OCI-LY1 (cell line): ENCODE data around the gene USH2A.

ENCODE experiments used
- H2AFZ ChIP-seq: fragments of 200-600 bp; sonication (generic), shearing (Covaris generic); 2 replicates; pipeline ENCODE4 v1.6.0; 2014; ENCODE audit warnings: antibody characterized with exemption, mild to moderate bottlenecking, low read length
- H3F3A ChIP-seq: fragments of 200-600 bp; sonication (generic), shearing (Covaris generic); 2 replicates; pipeline ENCODE4 v1.6.0; 2014; ENCODE audit warnings: mild to moderate bottlenecking, antibody characterized with exemption, low read length, moderate library complexity; ENCODE audit not compliant: insufficient read depth
- H3K27ac ChIP-seq: fragments of 200-600 bp; sonication (generic); 2 replicates; pipeline ENCODE4 v1.5.1; 2014; ENCODE audit warnings: low read length, mixed run types, mild to moderate bottlenecking, low read depth; ENCODE audit not compliant: poor library complexity, severe bottlenecking
- H3K27me3 ChIP-seq: fragments of 200-600 bp; sonication (generic); 2 replicates; pipeline ENCODE4 v1.6.0; 2014; ENCODE audit warnings: antibody characterized with exemption, mild to moderate bottlenecking, low read length, moderate library complexity; ENCODE audit not compliant: insufficient read depth
- H3K36me3 ChIP-seq: fragments of 200-600 bp; sonication (generic); 2 replicates; pipeline ENCODE4 v1.6.1; 2014; ENCODE audit warnings: mild to moderate bottlenecking, antibody characterized with exemption, low read length, moderate library complexity, mixed read lengths; ENCODE audit not compliant: insufficient read depth
- H3K4me1 ChIP-seq: fragments of 200-600 bp; sonication (generic); 2 replicates; pipeline ENCODE4 v1.5.1; 2014; ENCODE audit warnings: mild to moderate bottlenecking, low read length, moderate library complexity; ENCODE audit not compliant: insufficient read depth, severe bottlenecking
- H3K4me2 ChIP-seq: fragments of 200-600 bp; sonication (generic), shearing (Covaris generic); 2 replicates; pipeline ENCODE4 v1.6.1; 2014; ENCODE audit warnings: low read length
- H3K4me3 ChIP-seq: fragments of 200-600 bp; sonication (generic); 2 replicates; pipeline ENCODE4 v1.5.1; 2014; ENCODE audit warnings: low read length, low read depth, mild to moderate bottlenecking, mixed read lengths; ENCODE audit not compliant: poor library complexity, severe bottlenecking
- H3K79me2 ChIP-seq: fragments of 200-600 bp; shearing (Covaris generic); 2 replicates; pipeline ENCODE4 v1.6.1; 2016; ENCODE audit warnings: mixed run types, low read length, mixed read lengths; ENCODE audit not compliant: insufficient read depth
- H3K9ac ChIP-seq: fragments of 200-600 bp; sonication (generic), shearing (Covaris generic); 2 replicates; pipeline ENCODE4 v1.6.1; 2014; ENCODE audit warnings: mild to moderate bottlenecking, low read length, mixed read lengths
- H3K9me2 ChIP-seq: fragments of 200-600 bp; sonication (generic), shearing (Covaris generic); 2 replicates; pipeline ENCODE4 v1.6.1; 2014; ENCODE audit warnings: low read depth, mild to moderate bottlenecking, low read length, mixed read lengths
- H3K9me3 ChIP-seq: fragments of 200-600 bp; shearing (Covaris generic); 2 replicates; pipeline ENCODE4 v1.6.1; 2014; ENCODE audit warnings: low read length, mixed read lengths
- H4K20me1 ChIP-seq: fragments of 200-600 bp; sonication (generic), shearing (Covaris generic); 2 replicates; pipeline ENCODE4 v1.6.0; 2016; ENCODE audit warnings: mild to moderate bottlenecking, low read length; ENCODE audit not compliant: insufficient read depth
- CTCF ChIP-seq: fragments of 200-600 bp; sonication (generic), shearing (Covaris generic); IDR thresholded peaks from 2 replicates; pipeline ENCODE4 v1.5.1; 2017; ENCODE audit warnings: mild to moderate bottlenecking, antibody characterized with exemption, low read length, moderate library complexity, mixed read lengths
- EZH2 ChIP-seq: fragments of 200-600 bp; sonication (generic), shearing (Covaris generic); IDR thresholded peaks from 2 replicates; pipeline ENCODE4 v1.8.0; 2017; ENCODE audit warnings: borderline replicate concordance, mixed run types, mild to moderate bottlenecking, antibody characterized with exemption, low read length, moderate library complexity, mixed read lengths

USH2A gene

GRCh38 chr1:215780139-215780538, 643.1 kb downstream of the USH2A start:
- TF ChIP-seq CTCF = no peak
- TF ChIP-seq EZH2 = no peak
- H3F3A ChIP-seq = no peaks in the 10 kb centered on the region
- no peaks in the 10 kb centered on the region for H3K9me3 ChIP-seq
- no peaks in the 10 kb centered on the region for H3K4me1 ChIP-seq
- H3K4me3 ChIP-seq = no peak overlapping the region
- no peak overlapping the region for H2AFZ ChIP-seq
- no peaks in the 10 kb centered on the region for H3K36me3 ChIP-seq
- H3K27me3 ChIP-seq = no peaks in the 10 kb centered on the region
- H3K9me2 ChIP-seq = no peaks in the 10 kb centered on the region
- H3K79me2 ChIP-seq = no peaks in the 10 kb centered on the region
- no peaks in the 10 kb centered on the region for H4K20me1 ChIP-seq
- no peak overlapping the region for H3K27ac ChIP-seq
- no peak overlapping the region for H3K4me2 ChIP-seq
- H3K9ac ChIP-seq = no peak overlapping the region

- Histone ChIP-seq H3K27me3 (no peaks in the 10 kb centered on the region), H3K9ac (no peak overlapping the region), H3K4me2 (no peak overlapping the region), H4K20me1 (no peaks in the 10 kb centered on the region), H3K9me3 (no peaks in the 10 kb centered on the region), H3K27ac (no peak overlapping the region), H2AFZ (no peak overlapping the region), H3K4me3 (no peak overlapping the region), H3K9me2 (no peaks in the 10 kb centered on the region), H3K4me1 (no peaks in the 10 kb centered on the region), H3F3A (no peaks in the 10 kb centered on the region), H3K36me3 (no peaks in the 10 kb centered on the region), H3K79me2 (no peaks in the 10 kb centered on the region)
- TF ChIP-seq CTCF (no peak), EZH2 (no peak)
These were observed 643.5 kb downstream of the USH2A start for GRCh38 chr1:215779729-215780128.

- Histone ChIP-seq H4K20me1 (no peaks in the 10 kb centered on the region), H3K4me3 (no peak overlapping the region), H3K9me3 (no peaks in the 10 kb centered on the region), H3K4me2 (no peak overlapping the region), H3K9ac (no peak overlapping the region), H3K4me1 (no peaks in the 10 kb centered on the region), H3K9me2 (no peaks in the 10 kb centered on the region), H3K36me3 (no peaks in the 10 kb centered on the region), H2AFZ (no peak overlapping the region), H3K79me2 (no peaks in the 10 kb centered on the region), H3K27ac (no peak overlapping the region), H3F3A (no peaks in the 10 kb centered on the region), H3K27me3 (no peaks in the 10 kb centered on the region)
- TF ChIP-seq EZH2 (no peak), CTCF (no peak)
These were observed 645.8 kb downstream of the USH2A start for GRCh38 chr1:215777370-215777925.
